NCI-H1105 treated with DMSO at 0.1 percent for 48 hours (cell line): Measurements from ENCODE around the gene PWWP2B.

Experiments used
- DNase-seq: peaks from one replicate; lab custom pipeline; 2025; lab: John Stamatoyannopoulos, UW

PWWP2B gene

DNA sequence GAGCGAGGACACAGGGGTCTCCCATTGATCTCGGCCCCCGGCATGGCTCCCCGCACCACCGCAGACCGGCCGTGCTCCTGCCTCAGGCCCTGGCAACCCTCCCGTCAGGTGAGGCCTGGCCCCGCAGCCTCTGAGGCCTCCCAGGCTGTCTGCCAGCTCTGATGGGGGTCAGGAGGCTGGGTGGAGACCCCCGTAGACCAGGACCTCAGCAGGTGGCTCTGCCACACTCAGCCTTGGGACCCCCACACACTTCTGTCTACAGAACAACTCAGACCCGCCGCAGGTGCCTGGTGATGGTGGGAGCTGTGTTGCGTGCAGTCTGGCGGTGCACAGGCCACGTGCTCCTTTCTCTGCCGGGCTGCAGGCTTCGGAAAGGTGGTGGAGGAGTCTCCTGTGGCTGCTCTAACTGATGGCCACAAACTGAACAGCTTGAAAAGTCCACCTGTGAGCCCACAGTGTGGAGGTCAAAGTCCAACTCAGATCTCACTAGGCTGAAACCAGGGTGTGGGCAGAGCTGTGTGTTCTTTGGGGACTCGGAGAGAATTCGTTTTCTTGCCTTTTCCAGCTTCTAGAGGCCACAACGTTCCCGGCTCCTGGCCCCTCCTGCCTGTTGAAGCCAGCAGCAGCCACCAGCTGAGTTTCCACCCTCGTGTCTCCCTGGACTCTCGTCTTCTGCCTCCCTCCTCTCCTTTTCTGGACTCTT is 62.5 kb downstream of the PWWP2B start:
- no peak for DNase-seq

DNA sequence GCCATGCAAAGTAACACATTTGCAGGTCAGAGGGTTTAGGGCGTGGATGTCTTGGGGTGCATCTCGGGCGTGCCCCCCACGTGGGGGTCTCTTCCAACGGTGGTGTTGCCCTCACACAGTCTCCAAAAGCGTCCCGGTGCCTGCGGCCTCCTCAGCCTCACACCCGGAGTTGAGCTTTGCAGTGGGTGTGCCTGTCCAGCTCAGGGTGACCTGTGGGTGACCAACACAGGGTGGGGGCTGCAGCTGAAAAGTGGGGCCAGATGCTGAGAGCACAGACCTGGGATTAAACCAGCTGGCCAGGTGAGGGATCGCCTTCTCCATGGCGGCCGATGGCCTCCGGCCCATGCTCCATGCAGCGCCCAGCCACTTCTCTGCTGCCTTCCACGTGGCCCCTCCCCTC is 63.1 kb downstream of the PWWP2B start:
- no peak for DNase-seq

DNA sequence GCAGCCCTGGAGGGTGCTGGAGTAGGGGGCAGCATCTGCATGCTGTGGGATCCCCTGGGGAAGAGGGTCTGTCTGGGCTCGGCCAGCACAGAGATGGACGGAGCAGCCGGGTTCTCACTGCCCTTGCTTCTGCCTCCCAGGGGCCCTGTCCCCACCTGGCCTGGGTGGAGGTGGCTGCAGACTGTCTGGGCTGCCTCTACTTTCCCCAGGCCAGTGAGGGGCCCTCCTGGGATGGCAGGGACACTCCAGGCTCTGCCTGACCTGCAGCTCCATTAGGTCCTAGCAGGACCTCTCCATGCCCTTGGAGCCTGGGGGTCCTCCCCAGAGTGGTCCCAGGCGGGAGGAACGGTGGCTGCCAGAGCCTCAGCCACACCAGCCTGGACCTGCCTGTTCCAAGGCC is 63.7 kb downstream of the PWWP2B start:
- DNase-seq = no peak

DNA sequence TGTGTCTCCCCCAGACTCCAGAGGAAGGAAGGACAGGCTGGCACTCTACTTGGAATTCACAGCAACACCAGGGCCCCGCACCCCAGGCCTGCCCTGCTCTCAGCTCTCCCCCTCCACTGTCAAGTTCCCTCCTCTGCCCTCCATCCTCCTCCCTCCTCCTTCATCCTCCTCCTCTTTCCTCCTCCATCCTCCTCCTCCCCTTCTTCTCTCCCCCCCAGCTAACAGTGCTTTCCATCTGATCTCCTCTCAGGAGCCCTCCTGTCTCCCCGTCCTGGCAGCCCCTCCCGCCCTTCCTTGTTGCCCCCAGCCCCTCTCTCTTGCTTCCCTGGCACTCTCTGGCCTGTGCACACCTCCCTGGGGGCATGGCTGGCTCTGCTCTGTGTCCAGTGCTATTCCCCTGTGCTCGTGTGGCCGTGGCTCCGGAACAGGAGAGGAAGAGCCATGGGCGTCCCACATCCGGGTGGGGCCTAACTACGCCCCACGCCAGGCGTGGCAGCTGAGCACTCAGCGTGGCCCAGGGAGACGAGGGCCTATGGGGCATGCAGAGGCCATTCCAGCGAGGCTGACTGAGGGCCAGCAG is 64.2 kb downstream of the PWWP2B start:
- no peak for DNase-seq

DNA sequence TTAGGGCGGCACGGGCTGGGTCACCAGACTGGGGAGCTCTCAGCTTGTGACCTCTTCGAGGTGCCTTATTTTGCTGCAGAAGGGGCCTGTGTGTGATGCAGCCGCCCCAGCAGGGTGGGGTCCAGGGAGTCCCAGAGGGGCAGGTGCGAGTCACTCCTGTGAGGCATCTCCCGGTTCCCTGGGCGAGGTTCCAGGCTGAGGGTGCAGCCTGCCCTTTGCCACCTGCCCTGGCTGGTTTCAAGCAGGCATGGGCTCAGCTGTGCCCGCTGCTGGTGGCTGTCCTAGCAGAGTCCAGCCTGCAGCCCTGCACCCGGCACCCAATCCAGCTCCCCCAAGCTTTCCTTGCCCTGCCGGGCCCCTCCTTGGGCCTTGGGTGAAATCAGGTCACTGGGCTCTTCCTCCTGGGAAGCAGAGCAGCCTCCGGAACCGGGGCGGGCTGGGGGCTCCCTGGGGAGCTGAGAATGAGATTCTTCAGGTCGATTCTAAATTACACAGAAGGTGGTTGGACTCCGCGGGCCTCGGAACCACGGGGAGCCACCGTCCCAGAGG is 64.8 kb downstream of the PWWP2B start:
- DNase-seq = no peak

DNA sequence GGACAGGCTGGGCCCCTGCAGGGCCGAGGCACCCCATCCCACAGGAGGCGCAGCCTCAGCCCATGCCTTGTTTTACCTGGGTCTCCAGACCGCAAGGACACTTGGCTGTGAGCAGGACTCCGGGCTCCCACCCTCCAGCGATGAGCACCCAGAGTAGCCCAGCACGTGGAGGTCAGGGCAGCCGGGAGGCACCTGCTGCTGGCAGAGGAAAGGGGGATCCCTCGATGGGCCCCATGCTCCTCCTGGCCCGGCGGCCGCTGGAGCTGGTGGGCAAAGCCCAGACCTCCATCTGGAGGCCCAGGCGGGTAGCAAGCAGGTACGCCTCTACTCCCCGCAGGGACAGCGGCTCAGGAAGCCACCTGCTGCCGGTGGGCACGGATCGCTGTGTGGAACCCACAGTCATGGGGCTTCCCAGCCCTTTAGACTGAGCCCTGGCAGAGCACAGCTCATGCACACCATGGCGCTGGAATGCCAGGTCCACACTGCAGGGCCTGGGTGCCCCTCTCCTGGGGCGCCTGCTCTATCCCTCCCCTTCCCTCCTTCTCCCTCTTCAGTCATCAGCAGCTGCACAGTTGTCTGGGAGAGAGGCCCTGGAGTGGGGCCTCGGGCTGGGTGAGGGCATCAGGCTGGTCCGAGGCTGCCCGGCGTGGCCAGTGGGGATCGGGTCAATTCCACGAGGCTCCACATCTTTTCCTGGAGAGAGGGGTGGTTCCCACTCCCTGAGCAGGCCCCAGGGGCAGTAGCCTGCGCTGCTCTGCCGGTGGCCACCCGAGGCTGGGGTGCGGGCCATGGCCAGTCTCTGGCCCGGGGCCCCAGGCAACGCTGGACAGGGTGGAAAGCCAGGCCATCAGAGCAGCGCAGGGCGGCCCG is 65.7 kb downstream of the PWWP2B start:
- no peak for DNase-seq

DNA sequence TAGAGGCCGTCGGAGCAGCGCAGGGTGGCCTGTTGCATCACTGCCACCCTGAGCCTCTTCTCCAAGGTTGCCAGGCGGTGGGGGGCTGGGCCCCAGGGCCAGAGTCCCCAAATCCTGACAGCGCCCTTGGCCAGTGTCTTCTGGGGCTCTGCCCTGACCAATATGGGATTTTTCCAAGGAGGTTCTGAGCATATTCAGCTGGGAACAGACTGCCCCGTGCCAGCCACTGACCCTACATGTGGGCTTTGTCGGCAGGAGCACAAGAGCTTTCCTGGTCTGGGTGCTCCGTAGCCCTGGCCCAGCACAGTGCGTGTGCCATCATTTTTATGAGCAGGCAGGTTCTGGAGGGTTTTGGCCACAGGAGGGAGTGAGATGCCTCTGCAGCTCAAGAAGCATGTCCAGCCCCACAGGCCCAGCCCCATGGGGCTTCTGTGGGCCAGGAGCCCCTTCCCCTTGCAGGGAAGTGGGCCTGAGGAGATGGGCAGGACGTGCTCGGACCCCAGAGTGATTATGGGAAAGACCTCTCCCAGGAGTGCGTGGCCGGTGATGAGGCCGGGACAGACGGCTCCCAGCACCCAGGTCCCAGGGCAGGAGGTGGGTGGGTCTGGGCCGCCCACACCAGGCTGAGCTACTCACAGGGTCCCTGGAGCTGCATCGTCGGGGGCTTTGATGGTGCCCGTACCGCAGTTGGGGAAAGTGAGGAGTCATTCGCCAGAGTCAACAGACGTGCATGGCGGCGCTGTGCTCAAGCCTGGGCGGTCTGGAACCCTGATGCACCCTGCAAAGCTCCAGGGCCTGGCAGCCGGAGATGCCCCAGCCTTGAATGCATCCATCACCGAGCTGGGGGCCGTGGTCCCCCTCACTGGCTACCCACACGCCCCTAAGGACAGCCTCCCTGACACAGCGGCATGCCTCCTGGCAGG is 66.6 kb downstream of the PWWP2B start:
- DNase-seq = no peak

DNA sequence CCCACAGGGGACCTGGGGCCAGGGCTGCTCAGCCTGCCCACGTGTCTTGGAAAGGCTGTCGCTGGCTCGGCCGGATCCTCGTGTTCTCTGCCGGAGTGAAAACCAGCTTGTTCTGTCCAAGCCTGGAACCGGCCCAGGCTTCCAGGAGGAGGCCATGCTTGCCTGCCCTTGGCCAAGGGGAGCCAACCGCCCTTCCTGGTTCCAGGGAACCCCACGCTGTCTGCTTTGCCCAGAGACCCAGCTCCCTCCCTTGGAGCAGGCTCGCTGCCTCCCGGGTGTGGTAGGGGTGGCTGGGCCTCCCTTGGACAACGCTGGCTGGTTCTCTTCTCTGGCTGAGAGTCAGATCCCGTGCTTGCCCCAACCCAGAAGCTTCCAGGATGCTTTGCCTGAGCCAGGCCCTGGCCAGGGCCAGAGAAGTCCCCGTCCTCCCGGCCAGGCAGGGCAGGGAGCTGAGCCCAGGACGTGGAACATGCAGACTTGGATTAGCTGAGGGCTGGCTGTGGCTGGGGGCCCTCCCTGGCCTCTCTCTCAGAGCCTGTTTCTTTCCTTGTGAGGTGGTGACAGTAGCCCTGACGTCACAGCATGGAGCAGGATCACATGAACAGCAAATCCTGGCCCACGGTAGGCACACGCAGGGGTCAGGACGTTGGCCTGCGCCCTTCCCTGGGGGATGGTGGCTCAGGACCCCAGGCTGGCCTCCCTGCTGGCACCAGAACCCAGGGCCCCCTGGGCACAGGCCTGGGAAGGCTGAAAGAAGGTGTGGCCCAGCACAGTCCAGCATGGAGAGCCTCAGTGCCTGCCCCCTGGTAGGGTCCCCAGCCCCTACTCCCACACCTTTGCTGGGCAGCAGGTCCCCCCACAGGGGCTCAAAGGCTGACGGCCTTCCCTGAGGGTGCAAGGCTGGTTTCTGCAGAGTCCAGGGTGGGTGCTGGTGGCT is 67.5 kb downstream of the PWWP2B start:
- no peak for DNase-seq

DNA sequence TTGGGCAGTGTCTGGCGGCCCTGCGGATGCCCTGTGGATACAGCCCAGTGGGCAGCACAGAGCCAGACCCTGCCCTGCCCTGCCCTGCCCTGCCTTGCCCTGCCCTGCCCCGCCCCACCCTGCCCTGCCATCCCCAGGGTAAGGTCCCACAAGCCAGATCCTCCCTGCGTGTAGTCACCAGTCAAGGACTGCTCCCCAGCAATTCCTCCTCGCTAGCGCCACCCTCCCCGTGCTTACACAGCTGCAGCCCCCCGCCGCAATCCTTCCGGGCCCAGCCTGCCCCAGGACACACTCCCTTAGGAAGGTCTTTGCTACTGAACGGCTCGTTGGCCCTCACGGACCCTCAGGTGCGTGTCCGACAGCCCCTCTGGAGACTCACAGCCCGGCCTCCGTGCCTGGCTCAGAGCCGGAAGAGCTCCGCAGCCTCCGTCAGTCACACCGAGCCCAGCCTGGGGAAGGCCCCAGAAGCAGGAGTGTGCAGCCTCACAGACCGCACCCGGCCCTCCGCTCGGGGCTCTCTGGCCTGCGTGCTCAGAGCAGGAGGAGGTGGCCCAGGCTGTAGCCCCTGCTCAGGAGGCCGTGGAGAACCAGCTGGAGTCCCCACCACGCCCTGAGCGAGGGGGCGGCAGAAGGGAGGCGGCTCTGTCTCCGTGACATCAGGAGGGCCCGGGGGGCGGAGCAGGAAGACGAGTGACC is 68.3 kb downstream of the PWWP2B start:
- DNase-seq = no peak

DNA sequence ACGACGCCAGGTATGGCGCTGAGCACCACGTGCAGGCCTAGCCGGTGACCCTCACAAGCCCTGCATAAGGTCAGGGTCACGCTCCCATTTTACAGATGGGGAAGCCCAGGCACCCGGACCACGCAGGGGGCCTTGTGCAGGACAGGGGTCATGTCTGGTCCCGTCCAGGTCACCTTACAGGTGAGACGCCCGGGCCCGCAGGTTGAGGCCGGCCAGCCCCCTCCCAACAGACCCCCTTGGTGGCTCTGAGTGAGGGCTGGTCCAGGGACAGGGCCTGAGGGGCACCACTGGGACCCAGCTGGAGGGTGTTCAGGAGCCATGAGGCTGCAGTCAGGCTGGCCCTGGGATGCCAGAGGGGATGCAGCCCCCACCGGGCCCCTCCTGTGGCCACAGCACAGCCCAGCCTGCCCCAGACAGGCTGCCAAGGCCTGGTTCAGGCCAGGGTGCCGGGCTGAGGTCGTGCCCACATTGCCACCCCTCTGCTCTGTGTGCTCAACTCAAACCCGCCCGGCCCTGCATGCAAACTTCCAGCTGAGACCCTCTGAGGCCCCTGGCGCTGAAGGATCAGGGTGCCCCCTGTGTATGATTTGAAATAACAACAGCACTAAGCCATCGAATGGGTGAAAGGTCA is 69.0 kb downstream of the PWWP2B start:
- no peak for DNase-seq

DNA sequence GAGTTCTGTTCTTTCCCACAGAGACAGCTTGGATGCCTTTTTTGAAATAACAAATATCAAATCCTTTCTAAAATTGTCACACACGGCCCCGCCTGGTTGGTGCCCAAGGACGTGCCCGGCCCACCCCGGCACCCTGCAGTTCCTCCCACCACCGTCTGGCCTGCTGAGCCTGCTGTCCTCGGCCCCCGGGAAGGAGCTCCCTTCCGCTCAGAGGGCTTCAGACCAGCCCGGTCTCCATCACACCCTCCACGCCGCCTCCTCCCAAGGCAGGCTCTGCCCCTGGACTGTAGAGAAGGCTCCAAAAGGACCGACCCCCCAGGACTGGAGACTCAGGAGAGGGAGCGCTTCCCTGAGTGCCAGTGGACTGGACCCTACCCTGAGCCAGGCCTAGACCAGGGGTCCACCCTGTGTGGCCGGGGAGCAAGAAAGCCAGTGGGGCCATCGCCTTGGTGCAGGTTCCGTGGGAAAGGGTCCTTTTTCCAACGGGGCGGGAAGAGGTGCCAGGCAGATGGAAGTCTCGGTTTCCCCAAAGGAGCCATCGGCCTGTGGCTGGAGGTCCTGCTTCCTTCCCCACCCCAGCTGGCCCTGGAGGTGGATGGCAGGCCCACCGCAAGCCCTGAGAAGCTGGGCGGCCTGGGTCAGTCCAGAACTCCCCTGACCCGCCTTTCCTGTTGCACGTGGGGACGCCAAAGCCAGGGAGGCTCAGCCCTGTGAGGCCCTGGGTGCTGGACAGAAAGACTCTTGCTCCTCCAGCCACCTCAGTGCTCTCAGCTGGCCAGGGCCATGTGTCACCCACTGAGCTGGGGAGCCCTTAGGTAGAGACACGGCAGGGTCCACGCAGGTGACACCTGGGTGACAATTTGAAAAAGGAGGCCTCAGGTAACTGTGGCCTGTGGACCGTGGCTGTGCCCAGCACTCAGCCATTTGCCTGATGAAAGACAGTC is 69.8 kb downstream of the PWWP2B start:
- no peak for DNase-seq
